ENCODE measurements around the gene HBB. TPM values are rescaled to one million over a fixed set of nuclear protein-coding genes. Genes with fewer than 3 reads are reported as not detected.

The HBB gene
- total RNA-seq, 1 donor from 2014 or later, result not detected

DNA sequence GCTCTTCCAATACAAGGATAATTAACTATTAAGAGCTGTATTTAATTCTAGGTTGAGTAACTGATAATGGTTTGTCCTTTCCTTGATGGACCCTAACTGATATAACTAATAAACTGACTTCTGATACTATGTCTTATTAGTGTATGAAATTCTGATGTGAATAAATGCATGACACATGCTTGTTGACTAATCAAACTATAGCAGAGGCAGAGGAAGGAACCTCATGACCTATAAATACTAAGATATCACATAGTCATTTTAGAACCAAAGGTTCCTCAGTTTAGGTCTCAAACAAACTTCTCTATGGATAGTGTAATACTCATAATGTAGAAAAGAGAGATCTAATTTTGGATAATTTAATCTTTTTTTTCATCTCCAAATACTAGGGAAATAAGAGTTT lies 12.2 kb upstream of the HBB start:
- no peak for DNase-seq (ENCODE audit: low read depth)
- no peak overlapping the region for H3K4me3 ChIP-seq (ENCODE audit: low read depth, low read length)
- TF ChIP-seq, protein P1, sequence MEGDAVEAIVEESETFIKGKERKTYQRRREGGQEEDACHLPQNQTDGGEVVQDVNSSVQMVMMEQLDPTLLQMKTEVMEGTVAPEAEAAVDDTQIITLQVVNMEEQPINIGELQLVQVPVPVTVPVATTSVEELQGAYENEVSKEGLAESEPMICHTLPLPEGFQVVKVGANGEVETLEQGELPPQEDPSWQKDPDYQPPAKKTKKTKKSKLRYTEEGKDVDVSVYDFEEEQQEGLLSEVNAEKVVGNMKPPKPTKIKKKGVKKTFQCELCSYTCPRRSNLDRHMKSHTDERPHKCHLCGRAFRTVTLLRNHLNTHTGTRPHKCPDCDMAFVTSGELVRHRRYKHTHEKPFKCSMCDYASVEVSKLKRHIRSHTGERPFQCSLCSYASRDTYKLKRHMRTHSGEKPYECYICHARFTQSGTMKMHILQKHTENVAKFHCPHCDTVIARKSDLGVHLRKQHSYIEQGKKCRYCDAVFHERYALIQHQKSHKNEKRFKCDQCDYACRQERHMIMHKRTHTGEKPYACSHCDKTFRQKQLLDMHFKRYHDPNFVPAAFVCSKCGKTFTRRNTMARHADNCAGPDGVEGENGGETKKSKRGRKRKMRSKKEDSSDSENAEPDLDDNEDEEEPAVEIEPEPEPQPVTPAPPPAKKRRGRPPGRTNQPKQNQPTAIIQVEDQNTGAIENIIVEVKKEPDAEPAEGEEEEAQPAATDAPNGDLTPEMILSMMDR (conservative IDR thresholded peaks at IDR 0.05; ENCODE audit: low read depth, low read length), result no peak

- H3K4me3 ChIP-seq (ENCODE audit: low read depth, low read length), result no peak overlapping the region
- TF ChIP-seq, protein P1 (conservative IDR thresholded peaks at IDR 0.05; ENCODE audit: low read depth, low read length), result no peak
- DNase-seq (ENCODE audit: low read depth), result no peak
Measured at GRCh38 chr11:5238486-5238885, 11.6 kb upstream of the HBB start.

GRCh38 chr11:5237420-5237819 lies 10.5 kb upstream of the HBB start:
- no peak for DNase-seq (ENCODE audit: low read depth)

GRCh38 chr11:5235364-5236095 lies 8.7 kb upstream of the HBB start:
- DNase-seq (ENCODE audit: low read depth), result no peak
- TF ChIP-seq, protein P1 (conservative IDR thresholded peaks at IDR 0.05; ENCODE audit: low read depth, low read length), result no peak

More at GRCh38 chr11:5237420-5237819, 10.5 kb upstream of the HBB start:
- TF ChIP-seq, protein P1 (conservative IDR thresholded peaks at IDR 0.05; ENCODE audit: low read depth, low read length), result no peak
- H3K4me3 ChIP-seq (ENCODE audit: low read depth, low read length), result no peak overlapping the region

DNA sequence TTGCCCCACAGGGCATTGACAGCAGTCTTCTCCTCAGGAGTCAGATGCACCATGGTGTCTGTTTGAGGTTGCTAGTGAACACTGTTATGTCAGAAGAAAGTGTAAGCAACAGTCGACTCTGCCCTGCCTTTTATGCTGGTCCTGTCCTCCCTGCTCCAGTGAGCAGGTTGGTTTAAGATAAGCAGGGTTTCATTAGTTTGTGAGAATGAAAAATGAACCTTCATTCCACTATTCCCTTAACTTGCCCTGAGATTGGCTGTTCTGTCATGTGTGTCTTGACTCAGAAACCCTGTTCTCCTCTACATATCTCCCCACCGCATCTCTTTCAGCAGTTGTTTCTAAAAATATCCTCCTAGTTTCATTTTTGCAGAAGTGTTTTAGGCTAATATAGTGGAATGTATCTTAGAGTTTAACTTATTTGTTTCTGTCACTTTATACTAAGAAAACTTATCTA lies 7.5 kb upstream of the HBB start, which contains the start of gene HBD:
HBD (minus strand) TSS at position 103 of the 454 bp plus-strand sequence; CDS start at position 53, 50 bp downstream.
- H3K4me3 ChIP-seq (ENCODE audit: low read depth, low read length), result no peak within 1 kb of the TSS
- DNase-seq (ENCODE audit: low read depth), result no peak
- TF ChIP-seq, protein P1 (conservative IDR thresholded peaks at IDR 0.05; ENCODE audit: low read depth, low read length), result no peak

More at GRCh38 chr11:5235364-5236095, 8.7 kb upstream of the HBB start:
- H3K4me3 ChIP-seq (ENCODE audit: low read depth, low read length), result no peak overlapping the region

DNA sequence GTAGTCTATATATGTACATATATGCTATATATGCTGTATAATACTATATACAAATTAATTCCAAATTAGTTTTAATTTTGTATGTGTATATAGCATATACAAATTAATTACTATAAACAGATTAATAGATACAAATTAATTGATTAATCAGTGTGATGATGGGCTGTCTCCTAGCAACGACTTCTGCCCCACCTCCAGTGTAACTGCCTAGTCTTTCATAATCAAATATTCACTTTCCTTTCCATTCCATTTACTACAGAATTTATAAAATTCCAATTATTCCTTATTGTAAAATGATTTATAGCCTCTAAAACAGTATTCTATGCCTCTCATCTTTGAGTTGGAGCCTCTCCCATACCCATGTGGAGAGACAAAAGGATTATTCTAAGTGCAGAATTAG lies 6.4 kb upstream of the HBB start:
- no peak for DNase-seq (ENCODE audit: low read depth)
- TF ChIP-seq, protein P1 (conservative IDR thresholded peaks at IDR 0.05; ENCODE audit: low read depth, low read length), result no peak
- H3K4me3 ChIP-seq (ENCODE audit: low read depth, low read length), result no peak overlapping the region

- no peak overlapping the region for H3K4me3 ChIP-seq (ENCODE audit: low read depth, low read length)
- TF ChIP-seq, protein P1 (conservative IDR thresholded peaks at IDR 0.05; ENCODE audit: low read depth, low read length), result no peak
- DNase-seq (ENCODE audit: low read depth), result no peak
Measured at GRCh38 chr11:5232821-5233220, 6.0 kb upstream of the HBB start.
